HCT116 (cell line): ENCODE data around the gene MDH1.

Source experiments
- CTCF ChIP-seq, 3 experiments: fragments of 200-600 bp in 1 of 3; sonication (generic) in 1 of 3; IDR thresholded peaks in 2 of 3; conservative IDR thresholded peaks in 1 of 3; 2 replicates each; pipeline ENCODE4 v1.5.1; 2012 to 2017; ENCODE audit warnings: low read depth in 2 of 3, low read length in 2 of 3, antibody characterized with exemption in 1 of 3, borderline replicate concordance in 1 of 3, control low read depth in 1 of 3, mild to moderate bottlenecking in 1 of 3, mixed read lengths in 1 of 3, mixed run types in 1 of 3, moderate library complexity in 1 of 3; ENCODE audit not compliant: insufficient read depth in 1 of 3
- EZH2 ChIP-seq: fragments of 200-600 bp; sonication (generic); IDR thresholded peaks from 2 replicates; pipeline ENCODE4 v1.6.1; 2017; ENCODE audit warnings: antibody characterized with exemption, mixed run types
- MAX ChIP-seq: IDR thresholded peaks from 2 replicates; pipeline ENCODE4 v1.6.1; 2012
- POLR2A ChIP-seq: IDR thresholded peaks from 2 replicates; pipeline ENCODE4 v1.7.0; 2011; ENCODE audit warnings: borderline replicate concordance; ENCODE audit not compliant: insufficient read depth, insufficient read length; ENCODE audit errors: extremely low read depth
- REST ChIP-seq: IDR thresholded peaks from 2 replicates; pipeline ENCODE4 v1.6.1; 2012; ENCODE audit warnings: low read depth
- SP1 ChIP-seq: IDR thresholded peaks from 2 replicates; pipeline ENCODE4 v1.6.1; 2012; ENCODE audit warnings: low read depth
- TCF7L2 ChIP-seq: IDR thresholded peaks from 2 replicates; pipeline ENCODE4 v1.7.0; 2011; ENCODE audit warnings: borderline replicate concordance, inconsistent platforms; ENCODE audit not compliant: insufficient read depth, insufficient read length; ENCODE audit errors: extremely low read depth
- ZNF274 ChIP-seq: fragments of 200-500 bp; sonication (Bioruptor generic); IDR thresholded peaks from 2 replicates; pipeline ENCODE4 v1.6.1; 2014; ENCODE audit warnings: mild to moderate bottlenecking, low read depth, low read length, inconsistent platforms

- TF ChIP-seq MAX, result no peak
- no peak for TF ChIP-seq TCF7L2
- TF ChIP-seq CTCF (IDR thresholded peaks at IDR 0.05 in 2 of 3, conservative IDR thresholded peaks at IDR 0.05 in 1 of 3; ENCODE audit: borderline replicate concordance in 1 of 3, insufficient read depth in 1 of 3, low read depth in 2 of 3, low read length in 2 of 3), result no peak
- no peak for TF ChIP-seq REST
- no peak for TF ChIP-seq POLR2A
- no peak for TF ChIP-seq ZNF274
- TF ChIP-seq SP1, result no peak
- TF ChIP-seq EZH2, result no peak
These were observed 32.8 kb upstream of the MDH1 start for GRCh38 chr2:63555931-63556330.
